Uterus (tissue), 4 donors: ENCODE results near the gene HMGN5. TPM values are rescaled to one million over a fixed set of nuclear protein-coding genes. Genes with fewer than 3 reads are reported as not detected.

Experiments
- DNase-seq, 2 donors: peaks; one replicate each; pipeline ENCODE4 v3.0.0-alpha.2; 2019 to 2020
- H3K27ac ChIP-seq, 2 donors: fragments of 200-600 bp; sonication (generic); 1 replicate in 1 of 2; 2 replicates in 1 of 2; pipeline ENCODE4 v1.5.1; 2016 to 2018
- H3K27me3 ChIP-seq, 2 donors: fragments of 200-600 bp; sonication (generic); one replicate each; pipeline ENCODE4 v1.5.1; 2018 to 2019; ENCODE audit warnings: control low read depth in 1 of 2
- H3K36me3 ChIP-seq, 2 donors: fragments of 200-600 bp; sonication (generic); one replicate each; pipeline ENCODE4 v1.5.1; 2019; ENCODE audit warnings: control low read depth in 1 of 2
- H3K4me1 ChIP-seq, 2 donors: fragments of 200-600 bp; sonication (generic); one replicate each; pipeline ENCODE4 v1.5.1; 2018 to 2019; ENCODE audit warnings: control low read depth in 1 of 2
- H3K4me3 ChIP-seq, 2 donors: fragments of 200-600 bp; sonication (generic); 1 replicate in 1 of 2; 2 replicates in 1 of 2; pipeline ENCODE4 v1.5.1; 2018 to 2019; ENCODE audit warnings: mild to moderate bottlenecking in 1 of 2
- H3K9me3 ChIP-seq, 2 donors: fragments of 200-600 bp; sonication (generic); one replicate each; pipeline ENCODE4 v1.5.1; 2019; ENCODE audit warnings: control low read depth in 1 of 2
- POLR2A ChIP-seq, 2 donors: fragments of 450-650 bp; IDR thresholded peaks; one replicate each; pipeline ENCODE4 v1.6.1; 2016; ENCODE audit warnings: antibody characterized with exemption in 2 of 2, mild to moderate bottlenecking in 1 of 2, moderate library complexity in 1 of 2
- intact Hi-C: fragments of 100-400 bp; cut with DNase I; formaldehyde crosslinking; loops from one replicate; pipeline ENCODE4 v1.15.1; 2023; ENCODE audit warnings: low total_unique reads
- total RNA-seq, 4 donors: library from RNA; depleted of rRNA in 3 of 4; stranded (reverse); fragments of >200 nt in 3 of 4; gene quantifications; one replicate each; pipeline versions ENCODE4 v1.1.0 to v1.2.4, GENCODE V29; 2014 to 2023
- TF ChIP-seq, protein P1 (sequence below), 4 experiments: fragments of 200-600 bp in 2 of 4; fragments of 450-650 bp in 2 of 4; sonication (generic) in 2 of 4; IDR thresholded peaks; one replicate each; pipeline ENCODE4 v1.5.1; 2016 to 2019; ENCODE audit warnings: antibody characterized with exemption in 4 of 4, mild to moderate bottlenecking in 2 of 4, moderate library complexity in 1 of 4
- donor health status: DM: yes; HTN: yes; CAD: no.

HMGN5 gene
- total RNA-seq, 4 donors from 2014 or later: 0.26 to 10.3 (median 3.1) TPM

DNA sequence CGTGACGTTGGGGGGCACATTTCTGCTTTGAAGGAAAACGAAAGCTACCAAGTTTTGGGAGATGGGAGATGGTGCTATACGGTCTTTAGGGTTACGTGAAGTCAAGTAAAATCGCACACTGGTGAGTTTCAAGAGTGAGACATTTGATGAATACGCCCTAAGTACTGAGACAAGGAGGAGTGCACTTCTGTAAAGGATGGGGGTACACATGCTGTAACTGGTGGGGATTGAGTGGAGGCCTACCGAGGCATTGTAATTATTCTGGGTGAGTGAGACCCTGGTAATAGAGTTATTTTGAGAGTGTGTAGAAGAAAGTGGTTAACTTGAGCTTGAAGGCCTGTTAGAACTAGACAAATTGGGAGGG, 725 bp upstream of the HMGN5 start:
- Histone ChIP-seq H3K27ac (peak overlapping the region; percentile 75 to 78), H3K4me1 (no peaks in the 10 kb centered on the region), H3K36me3 (no peaks in the 10 kb centered on the region), H3K9me3 (no peaks in the 10 kb centered on the region), H3K27me3 (no peaks in the 10 kb centered on the region), H3K4me3 (peak overlapping the region; percentile 45 to 50)
- TF ChIP-seq, protein P1, sequence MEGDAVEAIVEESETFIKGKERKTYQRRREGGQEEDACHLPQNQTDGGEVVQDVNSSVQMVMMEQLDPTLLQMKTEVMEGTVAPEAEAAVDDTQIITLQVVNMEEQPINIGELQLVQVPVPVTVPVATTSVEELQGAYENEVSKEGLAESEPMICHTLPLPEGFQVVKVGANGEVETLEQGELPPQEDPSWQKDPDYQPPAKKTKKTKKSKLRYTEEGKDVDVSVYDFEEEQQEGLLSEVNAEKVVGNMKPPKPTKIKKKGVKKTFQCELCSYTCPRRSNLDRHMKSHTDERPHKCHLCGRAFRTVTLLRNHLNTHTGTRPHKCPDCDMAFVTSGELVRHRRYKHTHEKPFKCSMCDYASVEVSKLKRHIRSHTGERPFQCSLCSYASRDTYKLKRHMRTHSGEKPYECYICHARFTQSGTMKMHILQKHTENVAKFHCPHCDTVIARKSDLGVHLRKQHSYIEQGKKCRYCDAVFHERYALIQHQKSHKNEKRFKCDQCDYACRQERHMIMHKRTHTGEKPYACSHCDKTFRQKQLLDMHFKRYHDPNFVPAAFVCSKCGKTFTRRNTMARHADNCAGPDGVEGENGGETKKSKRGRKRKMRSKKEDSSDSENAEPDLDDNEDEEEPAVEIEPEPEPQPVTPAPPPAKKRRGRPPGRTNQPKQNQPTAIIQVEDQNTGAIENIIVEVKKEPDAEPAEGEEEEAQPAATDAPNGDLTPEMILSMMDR (IDR thresholded peaks at IDR 0.05): no peak
- no peak for TF ChIP-seq POLR2A (IDR thresholded peaks at IDR 0.05)
- intact Hi-C loops: no loop called here
- DNase-seq: no peak

DNA sequence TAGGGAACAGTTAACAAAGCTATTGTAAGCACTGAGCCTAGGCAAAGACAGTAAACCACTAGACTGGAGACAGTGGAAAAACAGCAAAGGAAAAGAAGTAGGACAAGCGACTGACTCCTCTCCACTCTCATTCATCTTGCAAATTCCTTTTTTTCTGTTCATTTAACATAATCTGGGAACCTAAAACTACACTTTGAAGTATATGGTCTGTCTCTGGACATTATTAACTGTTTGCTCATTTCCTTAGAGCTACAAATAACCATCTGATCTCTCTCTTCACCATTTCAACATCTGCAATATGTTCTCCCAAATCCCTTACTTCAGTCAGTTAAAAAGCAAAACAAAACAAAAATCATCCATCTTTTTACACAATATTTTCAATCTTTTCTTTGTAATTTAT, 642 bp downstream of the HMGN5 start:
- Histone ChIP-seq H3K36me3 (no peaks in the 10 kb centered on the region), H3K4me3 (peak overlapping the region; percentile 45 to 50), H3K27me3 (no peaks in the 10 kb centered on the region), H3K9me3 (no peaks in the 10 kb centered on the region), H3K27ac (peak overlapping the region; percentile 75 to 78), H3K4me1 (no peaks in the 10 kb centered on the region)
- no peak for TF ChIP-seq POLR2A (IDR thresholded peaks at IDR 0.05)
- TF ChIP-seq, protein P1 (IDR thresholded peaks at IDR 0.05): no peak
- DNase-seq: no peak
- intact Hi-C loops: no loop called here

DNA sequence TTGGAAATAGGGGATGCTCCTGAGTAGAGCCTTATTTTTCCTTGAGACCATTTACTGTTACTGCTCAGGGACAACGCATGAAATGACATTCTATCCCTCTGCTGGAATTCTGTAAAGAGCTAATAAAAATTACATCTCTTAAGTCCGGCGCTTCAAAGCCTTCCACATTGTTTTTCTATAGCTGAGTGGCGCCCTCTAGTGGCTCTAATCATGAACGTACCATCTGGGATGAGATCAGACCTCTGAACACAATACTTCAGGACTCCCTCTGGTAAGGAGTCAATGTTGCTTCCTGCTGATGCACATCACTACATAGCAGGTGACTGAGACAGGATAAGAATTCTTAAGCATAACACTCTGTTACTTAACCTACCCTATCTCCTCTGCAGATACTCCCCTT, 6.0 kb downstream of the HMGN5 start:
- DNase-seq: peak in 1 of 2 donors; percentile 43
- H3K36me3 ChIP-seq: no peaks in the 10 kb centered on the region
- H3K4me3 ChIP-seq: no peak overlapping the region
- TF ChIP-seq, protein P1 (IDR thresholded peaks at IDR 0.05): peak; percentile 22 to 46 (median 24)
- TF ChIP-seq POLR2A (IDR thresholded peaks at IDR 0.05): no peak
- intact Hi-C loops: no loop called here
- H3K9me3 ChIP-seq: no peaks in the 10 kb centered on the region
- H3K27me3 ChIP-seq: no peaks in the 10 kb centered on the region
- no peaks in the 10 kb centered on the region for H3K4me1 ChIP-seq
- no peak overlapping the region for H3K27ac ChIP-seq

DNA sequence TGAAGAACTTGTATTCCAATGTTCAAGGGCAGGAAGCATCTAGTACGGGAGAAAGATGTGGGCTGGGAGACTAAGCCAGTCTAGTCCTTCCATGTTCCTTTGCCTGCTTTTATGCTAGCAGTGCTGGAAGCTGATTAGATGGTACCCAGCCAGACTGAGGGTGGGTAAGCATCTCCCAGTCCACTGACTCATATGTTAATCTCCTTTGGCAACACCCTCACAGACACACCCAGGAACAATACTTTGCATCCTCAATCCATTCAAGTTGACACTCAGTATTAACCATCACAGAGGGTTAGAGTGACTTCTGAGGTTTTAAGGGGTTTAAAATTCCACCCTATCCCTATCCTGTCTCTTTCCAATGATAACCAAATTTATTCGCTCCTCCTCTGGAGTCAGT, 6.5 kb downstream of the HMGN5 start:
- DNase-seq: no peak
- TF ChIP-seq, protein P1 (IDR thresholded peaks at IDR 0.05): no peak
- TF ChIP-seq POLR2A (IDR thresholded peaks at IDR 0.05): no peak
- intact Hi-C loops: no loop called here
- Histone ChIP-seq H3K36me3 (no peaks in the 10 kb centered on the region), H3K27me3 (no peaks in the 10 kb centered on the region), H3K4me1 (no peaks in the 10 kb centered on the region), H3K27ac (no peak overlapping the region), H3K4me3 (no peak overlapping the region), H3K9me3 (no peaks in the 10 kb centered on the region)

DNA sequence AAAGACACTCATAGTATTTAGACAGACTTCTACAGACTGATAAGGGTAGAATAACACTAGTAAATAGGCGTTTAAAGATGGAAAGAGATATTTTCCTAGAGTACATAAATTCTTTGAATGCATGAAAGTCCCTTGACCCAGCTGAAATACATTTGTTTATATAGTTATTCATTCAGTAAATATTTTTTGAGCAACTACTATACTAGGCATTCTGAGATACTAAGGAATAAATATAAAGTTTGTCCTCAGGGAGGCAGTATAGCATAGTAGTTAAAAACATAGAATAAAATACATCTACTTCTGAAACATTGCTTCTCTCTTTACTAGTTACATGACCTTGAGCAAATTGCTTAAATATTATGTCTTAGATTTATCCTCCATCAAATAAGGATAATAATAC, 27.4 kb downstream of the HMGN5 start:
- no peak overlapping the region for H3K27ac ChIP-seq
- H3K4me1 ChIP-seq: no peaks in the 10 kb centered on the region
- intact Hi-C loops: no loop called here
- DNase-seq: no peak
- H3K36me3 ChIP-seq: no peaks in the 10 kb centered on the region
- TF ChIP-seq, protein P1 (IDR thresholded peaks at IDR 0.05): peak in 3 of 4 experiments; percentile 23 to 34 (median 32)
- TF ChIP-seq POLR2A (IDR thresholded peaks at IDR 0.05): no peak
- H3K9me3 ChIP-seq: no peaks in the 10 kb centered on the region
- no peaks in the 10 kb centered on the region for H3K27me3 ChIP-seq
- no peak overlapping the region for H3K4me3 ChIP-seq
